Measurements from ENCODE around the gene DAB1.

DAB1 gene

GRCh38 chr1:56993475-56993874 is 430.4 kb downstream of the DAB1 start:
- TF ChIP-seq REST (IDR thresholded peaks at IDR 0.05; ENCODE audit: insufficient replicate concordance, low read depth): no peak
- no peak for TF ChIP-seq SPI1 (IDR thresholded peaks at IDR 0.05; ENCODE audit: borderline replicate concordance, low read depth)
- TF ChIP-seq POLR2AphosphoS5 (IDR thresholded peaks at IDR 0.05; ENCODE audit: low read depth): no peak
- no peak for TF ChIP-seq CTCF (IDR thresholded peaks at IDR 0.05; ENCODE audit: insufficient read depth, low read length)
- TF ChIP-seq GABPA (IDR thresholded peaks at IDR 0.05; ENCODE audit: low read depth): no peak
- Histone ChIP-seq H3K4me3 (replicated peaks; ENCODE audit: insufficient read depth, low read length) (no peak overlapping the region), H3K27ac (replicated peaks) (no peak overlapping the region), H3K27me3 (ENCODE audit: insufficient read depth, poor library complexity, severe bottlenecking) (no peaks in the 10 kb centered on the region)
- DNase-seq (ENCODE audit: low read depth in 1 of 2, low spot score in 1 of 2): no peak

- TF ChIP-seq CTCF (IDR thresholded peaks at IDR 0.05; ENCODE audit: insufficient read depth, low read length) (no peak), SPI1 (IDR thresholded peaks at IDR 0.05; ENCODE audit: borderline replicate concordance, low read depth) (no peak), GABPA (IDR thresholded peaks at IDR 0.05; ENCODE audit: low read depth) (no peak), POLR2AphosphoS5 (IDR thresholded peaks at IDR 0.05; ENCODE audit: low read depth) (no peak), REST (IDR thresholded peaks at IDR 0.05; ENCODE audit: insufficient replicate concordance, low read depth) (no peak)
- no peaks in the 10 kb centered on the region for H3K27me3 ChIP-seq (ENCODE audit: insufficient read depth, poor library complexity, severe bottlenecking)
- H3K4me3 ChIP-seq (replicated peaks; ENCODE audit: insufficient read depth, low read length): no peak overlapping the region
- no peak for DNase-seq (ENCODE audit: low read depth in 1 of 2, low spot score in 1 of 2)
- H3K27ac ChIP-seq (replicated peaks): no peak overlapping the region
Measured at GRCh38 chr1:56992318-56993125, 431.3 kb downstream of the DAB1 start.

- H3K27me3 ChIP-seq (ENCODE audit: insufficient read depth, poor library complexity, severe bottlenecking): no peaks in the 10 kb centered on the region
- DNase-seq (ENCODE audit: low read depth in 1 of 2, low spot score in 1 of 2): no peak
- no peak for TF ChIP-seq SPI1 (IDR thresholded peaks at IDR 0.05; ENCODE audit: borderline replicate concordance, low read depth)
- TF ChIP-seq POLR2AphosphoS5 (IDR thresholded peaks at IDR 0.05; ENCODE audit: low read depth): no peak
- TF ChIP-seq CTCF (IDR thresholded peaks at IDR 0.05; ENCODE audit: insufficient read depth, low read length): no peak
- no peak for TF ChIP-seq GABPA (IDR thresholded peaks at IDR 0.05; ENCODE audit: low read depth)
- no peak for TF ChIP-seq REST (IDR thresholded peaks at IDR 0.05; ENCODE audit: insufficient replicate concordance, low read depth)
- H3K27ac ChIP-seq (replicated peaks): no peak overlapping the region
- no peak overlapping the region for H3K4me3 ChIP-seq (replicated peaks; ENCODE audit: insufficient read depth, low read length)
Measured at GRCh38 chr1:56991576-56991975, 432.3 kb downstream of the DAB1 start.

All from HL-60 (cell line).